Raji (cell line): ENCODE data around the gene PFKL.

Experiments used
- POLR2A ChIP-seq: IDR thresholded peaks from 2 replicates; pipeline ENCODE4 v1.6.1; 2011; ENCODE audit warnings: low read depth, low read length, control low read depth; ENCODE audit not compliant: insufficient read depth

Gene PFKL

DNA sequence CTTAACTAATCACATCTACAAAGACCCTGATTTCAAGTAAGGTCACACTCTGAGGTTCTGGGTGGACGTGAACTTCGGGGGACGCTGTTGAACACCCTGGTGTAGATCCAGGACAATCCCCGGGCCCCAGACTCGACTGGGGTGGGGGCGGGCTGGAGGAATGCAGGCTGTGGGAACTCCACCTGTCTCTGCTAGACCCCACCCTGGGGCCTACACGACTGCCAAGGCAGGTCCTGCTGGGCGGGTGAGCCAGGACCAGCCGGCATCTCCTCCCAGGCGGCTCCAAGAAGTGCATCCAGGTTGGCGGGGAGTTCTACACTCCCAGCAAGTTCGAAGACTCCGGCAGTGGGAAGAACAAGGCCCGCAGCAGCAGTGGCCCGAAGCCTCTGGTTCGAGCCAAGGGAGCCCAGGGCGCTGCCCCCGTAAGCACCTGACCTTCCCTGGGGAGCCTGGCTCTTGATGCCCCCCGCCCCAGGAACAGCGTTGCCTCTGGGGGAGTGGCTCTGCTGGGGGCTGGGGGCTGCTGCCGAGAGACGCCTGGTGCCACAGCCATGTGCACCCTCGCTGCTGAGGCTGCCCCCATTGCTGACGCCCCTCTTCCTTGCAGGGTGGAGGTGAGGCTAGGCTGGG lies 10.4 kb upstream of the PFKL start:
- TF ChIP-seq POLR2A = no peak

DNA sequence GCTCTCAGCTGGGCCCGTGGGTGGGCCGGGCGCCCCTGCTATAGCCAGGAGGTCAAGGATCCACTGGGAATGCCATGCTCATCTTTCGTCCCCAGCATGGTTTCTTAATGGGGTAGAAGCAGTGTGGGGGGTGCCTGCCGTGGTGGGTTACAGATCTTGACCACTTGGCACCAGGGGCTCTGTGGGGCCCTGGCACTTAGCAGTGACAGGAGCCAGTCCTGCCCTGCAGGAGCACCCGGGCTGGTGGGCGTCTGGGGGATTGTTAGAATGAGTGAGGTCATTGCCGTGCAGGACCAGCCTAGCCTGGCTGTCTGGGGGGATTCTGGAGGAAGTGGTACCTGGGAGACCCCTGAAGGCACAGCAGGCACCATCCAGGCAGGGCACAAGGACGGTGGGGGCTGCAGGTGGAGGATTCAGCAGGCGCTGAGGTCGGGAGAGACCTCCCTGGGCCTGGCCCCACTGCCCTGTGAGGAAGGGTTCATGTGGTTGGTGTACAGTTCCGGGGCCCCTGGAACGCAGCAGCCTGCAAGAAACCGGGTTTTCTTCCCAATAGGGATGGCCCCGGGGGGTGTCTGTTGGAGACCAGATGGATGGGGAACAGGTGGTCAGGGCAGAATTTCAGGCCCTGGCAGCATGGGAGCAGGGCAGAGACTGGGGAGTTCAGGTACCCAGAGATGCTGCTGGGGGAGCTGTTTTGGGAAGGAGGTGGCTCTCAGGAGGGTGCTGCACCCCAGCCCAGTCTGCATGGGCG lies 9.4 kb upstream of the PFKL start:
- no peak for TF ChIP-seq POLR2A

DNA sequence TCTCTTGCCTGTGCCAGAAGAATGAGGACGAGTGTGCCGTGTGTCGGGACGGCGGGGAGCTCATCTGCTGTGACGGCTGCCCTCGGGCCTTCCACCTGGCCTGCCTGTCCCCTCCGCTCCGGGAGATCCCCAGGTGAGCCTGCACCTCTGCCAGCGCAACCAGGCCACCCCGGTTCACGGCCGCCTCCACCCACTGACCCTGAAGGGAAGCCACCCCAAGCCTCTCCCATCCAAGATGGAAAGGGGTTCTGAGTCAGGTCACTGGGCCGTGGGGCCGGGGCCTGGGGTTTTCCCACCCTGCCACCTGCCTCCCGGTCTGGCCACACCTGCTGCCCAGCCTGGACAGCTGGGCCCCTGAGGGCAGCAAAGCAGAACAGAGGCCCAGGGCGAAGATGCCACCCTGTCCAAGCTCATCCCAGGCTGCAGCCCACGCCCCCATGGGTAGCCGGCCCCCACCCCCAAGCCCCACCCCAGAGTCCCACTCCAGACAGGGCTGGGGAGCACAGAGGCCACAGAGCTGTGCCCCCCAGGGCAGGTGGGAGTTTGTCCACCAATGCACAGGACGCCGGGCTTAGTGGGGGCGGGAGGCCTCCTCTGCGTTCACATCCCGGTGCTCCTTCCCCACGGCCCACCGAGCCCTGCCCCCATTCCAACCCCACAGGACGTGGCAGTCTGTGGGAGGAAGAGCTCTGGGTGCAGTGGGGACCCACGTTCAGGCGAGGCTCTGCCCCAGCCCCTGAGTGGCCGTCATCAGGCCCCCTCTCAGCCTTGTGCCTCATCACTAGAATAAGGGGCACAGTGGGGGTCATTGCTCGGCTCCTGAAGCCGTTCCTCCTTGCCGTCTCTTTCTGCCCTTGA lies 8.5 kb upstream of the PFKL start:
- no peak for TF ChIP-seq POLR2A

DNA sequence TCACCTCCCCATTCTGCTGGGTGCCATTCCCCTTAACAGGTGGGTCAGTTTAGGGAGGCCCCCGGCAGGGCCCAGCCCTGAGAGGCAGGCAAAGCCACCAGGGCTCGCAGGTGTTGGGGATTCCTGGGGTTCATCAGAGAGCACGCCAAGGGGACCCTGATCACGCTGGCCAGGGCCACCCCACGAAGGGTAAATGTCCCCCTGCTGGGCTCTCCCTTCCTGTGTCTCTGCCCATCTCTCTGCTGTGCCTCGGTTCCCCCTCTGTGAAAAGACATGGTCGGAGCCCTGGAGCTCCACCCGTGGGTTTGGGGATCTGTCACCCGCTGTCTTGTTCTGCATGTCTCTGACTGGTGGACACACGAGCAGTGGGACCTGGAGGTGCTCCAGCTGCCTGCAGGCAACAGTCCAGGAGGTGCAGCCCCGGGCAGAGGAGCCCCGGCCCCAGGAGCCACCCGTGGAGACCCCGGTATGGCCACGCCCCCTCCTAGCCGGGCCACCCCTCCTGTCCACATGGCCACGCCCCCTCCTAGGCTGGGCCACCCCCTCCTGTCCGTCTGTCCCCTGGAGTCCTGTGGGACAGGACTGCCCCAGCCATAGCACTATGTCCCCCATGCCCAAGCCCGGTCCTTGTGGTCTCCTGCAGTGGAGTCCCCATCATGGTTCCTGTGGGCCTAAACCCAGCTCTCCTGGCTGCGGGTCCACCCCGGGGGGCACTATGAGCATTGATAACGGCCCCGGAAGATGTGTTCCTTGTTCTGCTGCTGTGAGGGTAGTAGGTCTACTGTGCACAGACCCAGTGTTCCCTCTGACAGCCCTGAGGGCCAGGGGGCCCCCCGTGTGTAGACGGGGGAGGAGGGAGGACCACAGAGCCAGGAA lies 7.7 kb upstream of the PFKL start:
- TF ChIP-seq POLR2A = no peak

DNA sequence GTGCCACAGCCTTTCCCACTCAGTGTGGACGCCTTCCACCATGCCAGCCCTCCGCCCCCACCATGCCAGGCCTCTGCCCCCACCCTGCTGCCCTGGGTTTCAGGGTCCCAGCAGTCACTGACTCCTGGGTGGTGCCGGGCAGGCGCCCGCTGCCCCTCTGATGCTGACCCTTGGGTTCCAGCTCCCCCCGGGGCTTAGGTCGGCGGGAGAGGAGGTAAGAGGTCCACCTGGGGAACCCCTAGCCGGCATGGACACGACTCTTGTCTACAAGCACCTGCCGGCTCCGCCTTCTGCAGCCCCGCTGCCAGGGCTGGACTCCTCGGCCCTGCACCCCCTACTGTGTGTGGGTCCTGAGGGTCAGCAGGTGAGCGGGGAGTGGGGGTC lies 7.0 kb upstream of the PFKL start:
- TF ChIP-seq POLR2A = no peak

DNA sequence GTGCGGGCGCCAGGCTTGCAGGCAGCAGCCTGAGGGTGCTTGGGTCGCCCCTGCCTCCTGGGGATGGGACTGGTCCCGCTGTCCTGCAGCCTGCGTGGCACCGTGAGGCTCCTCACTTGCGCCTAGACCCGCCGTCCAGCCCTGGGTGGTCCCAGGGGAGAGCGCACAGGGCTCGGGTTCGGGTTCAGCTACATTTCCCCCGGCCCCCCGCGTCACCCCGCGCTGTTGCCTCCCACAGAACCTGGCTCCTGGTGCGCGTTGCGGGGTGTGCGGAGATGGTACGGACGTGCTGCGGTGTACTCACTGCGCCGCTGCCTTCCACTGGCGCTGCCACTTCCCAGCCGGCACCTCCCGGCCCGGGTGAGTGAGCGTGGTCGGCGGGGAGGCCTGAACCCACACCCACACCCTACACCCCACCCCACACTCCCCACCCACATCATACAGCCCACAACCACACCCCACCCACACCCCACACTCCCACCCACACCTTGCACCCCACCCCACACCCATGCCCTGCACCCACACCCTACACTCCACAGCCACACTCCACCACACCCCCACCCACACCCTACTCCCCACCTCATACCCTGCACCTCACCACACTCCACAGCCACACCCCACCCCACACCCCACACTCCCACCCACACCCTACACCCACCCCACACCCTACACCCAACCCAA lies 6.2 kb upstream of the PFKL start:
- TF ChIP-seq POLR2A = no peak

DNA sequence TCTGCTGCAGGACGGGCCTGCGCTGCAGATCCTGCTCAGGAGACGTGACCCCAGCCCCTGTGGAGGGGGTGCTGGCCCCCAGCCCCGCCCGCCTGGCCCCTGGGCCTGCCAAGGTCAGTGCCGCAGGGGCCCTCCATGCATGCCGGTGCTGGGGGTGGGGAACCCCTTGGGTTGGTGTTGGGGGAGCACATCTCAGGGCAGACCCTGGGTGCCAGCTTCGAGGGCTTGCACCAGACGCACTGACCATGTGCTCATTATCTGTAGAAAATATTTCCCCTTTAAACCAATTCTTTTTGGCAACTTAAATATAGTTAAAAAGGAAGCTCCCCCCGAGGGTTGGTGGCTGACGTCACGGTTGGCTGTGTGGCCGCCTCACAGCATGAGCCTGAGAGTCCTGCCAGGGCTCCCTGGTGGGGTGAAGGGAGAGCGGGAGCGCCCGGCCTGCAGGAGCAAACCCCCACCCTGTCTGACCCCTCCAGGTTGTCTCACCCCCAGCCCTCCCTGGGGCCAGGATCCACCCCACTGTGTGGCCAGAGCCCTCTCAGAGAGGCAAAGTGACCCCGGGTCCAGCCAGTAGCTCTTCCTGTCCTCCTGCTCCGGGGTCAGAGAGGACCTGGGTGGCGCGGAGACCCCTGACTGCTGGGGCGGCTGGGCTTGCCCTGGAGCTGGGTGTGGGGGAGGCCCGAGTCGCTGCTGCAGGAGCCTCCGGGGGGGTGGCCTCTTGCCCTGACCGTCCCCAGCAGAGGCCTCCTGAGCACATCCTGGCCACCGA lies 5.3 kb upstream of the PFKL start:
- no peak for TF ChIP-seq POLR2A

DNA sequence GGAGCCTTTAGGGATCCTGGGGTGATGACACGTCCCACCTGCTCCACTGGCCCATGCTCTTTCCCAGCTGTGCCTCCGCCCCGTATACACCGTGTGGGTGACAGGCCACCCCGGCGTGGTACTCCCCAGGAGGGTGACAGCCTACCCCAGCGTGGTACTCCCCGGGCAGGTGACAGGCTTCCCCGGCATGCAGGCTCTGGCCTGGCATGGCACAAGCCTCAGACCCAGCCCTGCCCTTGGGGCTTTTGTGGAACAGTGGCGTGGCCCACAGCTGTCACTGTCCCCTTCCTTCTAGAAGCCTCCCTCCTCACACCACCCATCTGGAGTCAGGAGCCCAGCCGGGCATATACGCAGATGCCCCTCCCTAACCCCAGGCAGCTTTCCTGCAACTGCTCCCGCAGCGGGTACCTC lies 4.7 kb upstream of the PFKL start:
- TF ChIP-seq POLR2A = no peak

DNA sequence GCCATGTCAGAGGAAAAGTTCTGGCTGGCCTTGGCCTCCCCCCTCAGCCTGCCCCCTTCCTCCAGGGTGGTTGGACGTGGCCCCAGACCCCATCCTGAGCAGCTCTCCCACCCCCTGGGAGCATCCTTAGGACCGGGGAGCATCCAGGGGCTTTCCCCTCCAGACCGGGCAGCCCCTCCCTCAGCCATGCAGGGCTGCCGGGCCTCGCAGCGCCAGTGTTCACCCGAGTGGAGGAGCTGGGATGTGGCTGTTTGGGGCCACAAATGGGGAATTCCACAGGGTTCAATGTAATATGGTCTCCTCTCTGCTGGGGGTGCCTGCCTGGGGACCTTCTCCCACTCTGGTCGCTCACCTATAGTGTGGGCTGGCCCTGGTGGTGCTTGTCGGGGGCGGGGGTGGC lies 4.2 kb upstream of the PFKL start:
- no peak for TF ChIP-seq POLR2A

DNA sequence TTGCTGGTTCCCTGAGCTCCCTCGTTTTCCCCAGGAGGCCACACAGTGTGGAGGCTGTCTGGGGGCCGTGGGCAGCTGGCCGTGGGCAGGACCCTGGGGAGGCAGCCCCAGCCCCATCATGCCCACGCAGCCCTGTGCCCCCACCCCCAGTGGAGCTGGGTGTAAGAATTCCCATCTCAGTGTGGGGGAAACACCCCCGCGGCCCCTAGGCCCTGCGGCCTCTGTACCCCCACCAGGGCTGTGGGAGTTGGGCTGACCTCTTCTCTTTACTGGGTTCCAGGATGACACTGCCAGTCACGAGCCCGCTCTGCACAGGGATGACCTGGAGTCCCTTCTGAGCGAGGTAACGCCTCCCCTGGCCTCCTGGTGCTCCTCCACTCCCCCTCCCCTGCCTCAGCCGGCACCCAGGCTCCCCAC lies 3.7 kb upstream of the PFKL start:
- TF ChIP-seq POLR2A = no peak

DNA sequence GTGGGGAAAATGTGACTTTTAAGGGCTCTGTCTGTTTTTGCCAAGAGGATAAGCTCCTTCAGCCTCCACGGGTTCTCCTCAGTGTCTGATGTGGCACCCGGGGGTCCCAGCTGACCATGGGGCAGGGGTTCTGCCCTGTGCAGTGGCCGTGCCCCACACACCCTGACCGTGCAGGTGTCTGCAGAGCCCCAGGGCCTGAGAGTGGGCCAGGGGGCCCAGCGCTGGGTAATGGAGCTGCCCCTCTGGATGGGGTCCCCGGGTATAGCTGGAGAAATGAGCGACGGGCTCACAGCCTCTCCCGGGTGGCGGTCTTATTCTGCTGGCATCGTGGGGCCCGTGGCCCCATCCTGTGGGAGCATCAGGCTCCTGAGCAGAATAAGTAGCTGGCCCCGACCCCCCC lies 2.9 kb upstream of the PFKL start:
- TF ChIP-seq POLR2A = no peak

DNA sequence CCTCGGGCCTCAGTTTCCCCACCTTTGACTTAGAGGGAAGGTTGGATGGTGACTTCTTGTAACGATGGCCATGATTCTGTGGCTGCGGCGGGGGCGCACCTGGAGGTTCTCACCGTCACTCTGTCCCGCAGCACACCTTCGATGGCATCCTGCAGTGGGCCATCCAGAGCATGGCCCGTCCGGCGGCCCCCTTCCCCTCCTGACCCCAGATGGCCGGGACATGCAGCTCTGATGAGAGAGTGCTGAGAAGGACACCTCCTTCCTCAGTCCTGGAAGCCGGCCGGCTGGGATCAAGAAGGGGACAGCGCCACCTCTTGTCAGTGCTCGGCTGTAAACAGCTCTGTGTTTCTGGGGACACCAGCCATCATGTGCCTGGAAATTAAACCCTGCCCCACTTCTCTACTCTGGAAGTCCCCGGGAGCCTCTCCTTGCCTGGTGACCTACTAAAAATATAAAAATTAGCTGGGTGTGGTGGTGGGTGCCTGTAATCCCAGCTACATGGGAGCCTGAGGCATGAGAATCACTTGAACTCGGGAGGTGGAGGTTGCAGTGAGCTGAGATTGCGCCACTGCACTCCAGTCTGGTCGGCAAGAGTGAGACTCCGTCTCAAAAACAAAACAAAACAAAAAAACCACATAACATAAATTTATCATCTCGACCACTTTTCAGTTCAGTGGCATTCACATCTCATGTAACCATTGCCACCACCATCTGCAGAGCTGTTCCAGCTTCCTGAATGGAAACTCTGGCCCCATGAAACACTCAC lies 2.1 kb upstream of the PFKL start:
- TF ChIP-seq POLR2A = no peak

DNA sequence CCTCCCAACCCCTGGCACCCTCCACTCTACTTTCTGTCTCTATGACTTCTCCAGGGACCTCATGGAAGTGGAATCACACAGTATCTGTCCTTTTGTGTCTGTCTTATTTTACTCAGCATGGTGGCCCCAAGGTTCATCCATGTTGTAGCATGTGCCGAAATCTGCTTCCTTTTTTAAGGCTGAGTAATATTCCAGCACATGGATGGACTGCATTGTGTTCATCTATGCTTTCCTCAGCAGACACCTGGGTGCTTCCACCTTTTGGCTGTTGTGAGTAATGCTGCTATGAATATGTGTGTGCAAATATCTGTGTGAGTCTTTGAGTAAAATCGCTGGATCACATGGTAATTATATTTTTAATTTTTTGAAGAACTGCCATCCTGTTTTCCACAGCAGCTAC lies 1.6 kb upstream of the PFKL start:
- TF ChIP-seq POLR2A = no peak
